ENCODE measurements around the gene ZBED4.

GRCh38 chr22:49869086-49869830 lies 15.6 kb downstream of the ZBED4 start:
- TF ChIP-seq AFF4 (CRISPR knock-in tag; IDR thresholded peaks at IDR 0.05) (no peak), POLR2A (IDR thresholded peaks at IDR 0.05; ENCODE audit: insufficient read depth in 1 of 2, low read depth in 2 of 2, low read length in 2 of 2) (no peak), ZNF792 (CRISPR knock-in tag; IDR thresholded peaks at IDR 0.05) (no peak), ZNF670 (CRISPR knock-in tag; IDR thresholded peaks at IDR 0.05; ENCODE audit: borderline replicate concordance) (no peak), FOSL1 (CRISPR knock-in tag; IDR thresholded peaks at IDR 0.05; ENCODE audit: borderline replicate concordance) (no peak), YEATS2 (CRISPR knock-in tag; IDR thresholded peaks at IDR 0.05; ENCODE audit: borderline replicate concordance) (no peak), ZFP90 (CRISPR knock-in tag; IDR thresholded peaks at IDR 0.05; ENCODE audit: borderline replicate concordance) (no peak), ZSCAN20 (CRISPR knock-in tag; IDR thresholded peaks at IDR 0.05; ENCODE audit: borderline replicate concordance) (no peak)

All from HepG2 (cell line).